Prostate gland (tissue), 2 donors: ENCODE measurements around the gene FUZ. TPM values are rescaled to one million over a fixed set of nuclear protein-coding genes. Genes with fewer than 3 reads are reported as not detected.

Experiments
- DNase-seq: peaks from one replicate; pipeline ENCODE4 v3.0.0-alpha.2; 2019; ENCODE audit warnings: low spot score
- H3K27ac ChIP-seq, 2 donors: fragments of 200-600 bp; sonication (generic); 2 replicates each; pipeline ENCODE4 v1.5.1; 2017 to 2019
- H3K27me3 ChIP-seq: fragments of 200-600 bp; sonication (generic); replicated peaks from 2 replicates; pipeline ENCODE4 v1.5.1; 2019; ENCODE audit not compliant: insufficient read depth
- H3K36me3 ChIP-seq, 2 donors: fragments of 200-600 bp; sonication (generic); 1 replicate in 1 of 2; 2 replicates in 1 of 2; pipeline versions ENCODE4 v1.5.1 to v1.8.1; 2017 to 2019
- H3K4me1 ChIP-seq: fragments of 200-600 bp; sonication (generic); replicated peaks from 2 replicates; pipeline ENCODE4 v1.5.1; 2019
- H3K4me3 ChIP-seq, 2 donors: fragments of 200-600 bp; sonication (generic); 2 replicates each; pipeline ENCODE4 v1.5.1; 2017 to 2019
- H3K9me3 ChIP-seq: fragments of 200-600 bp; sonication (generic); 2 replicates; pipeline ENCODE4 v1.5.1; 2017
- CTCF ChIP-seq, 4 experiments: fragments of 200-600 bp in 2 of 4; fragments of 450-650 bp in 2 of 4; sonication (generic) in 2 of 4; IDR thresholded peaks; 1 replicate in 3 of 4; 2 replicates in 1 of 4; pipeline ENCODE4 v1.5.1; 2016 to 2019; ENCODE audit warnings: antibody characterized with exemption in 4 of 4, mild to moderate bottlenecking in 2 of 4, moderate library complexity in 2 of 4
- POLR2A ChIP-seq: fragments of 450-650 bp; IDR thresholded peaks from one replicate; pipeline ENCODE4 v1.6.1; 2016; ENCODE audit warnings: antibody characterized with exemption, mild to moderate bottlenecking
- POLR2AphosphoS5 ChIP-seq: sonication (generic); formaldehyde crosslinking; IDR thresholded peaks from one replicate; pipeline ENCODE4 v1.6.1; 2017; ENCODE audit warnings: antibody characterized with exemption
- WGBS: methylation state at CpG from one replicate; pipeline ENCODE4 v1.1.5; 2018; 5-methylcytosine and 5-hydroxymethylcytosine counted together
- intact Hi-C: fragments of 100-400 bp; cut with DNase I; formaldehyde crosslinking; loops from one replicate; pipeline ENCODE4 v1.14.2; 2022
- total RNA-seq, 2 donors: library from RNA; depleted of rRNA; stranded (reverse); fragments of >200 nt; gene quantifications; one replicate each; pipeline ENCODE4 v1.1.0, GENCODE V29; 2016

FUZ gene
- total RNA-seq, 2 donors from 2014 or later = 39.2 to 45.4 TPM

- Histone ChIP-seq H3K4me3 (peak overlapping the region; percentile 8 to 16), H3K9me3 (no peaks in the 10 kb centered on the region), H3K27me3 (no peaks in the 10 kb centered on the region), H3K27ac (peak overlapping the region; percentile 81 to 93), H3K36me3 (peaks cover 2 to 34% of the 10 kb centered on the region in 2 donors), H3K4me1 (peaks cover 7% of the 10 kb centered on the region)
- DNase-seq = no peak
- TF ChIP-seq POLR2A (no peak), POLR2AphosphoS5 (no peak), CTCF (IDR thresholded peaks at IDR 0.05) (no peak)
- WGBS = 59% methylated on average over 17 of the region's 17 CpGs
- intact Hi-C loops = no loop called here
Measured at GRCh38 chr19:49860336-49861102, 47.4 kb upstream of the FUZ start.

- H3K4me3 ChIP-seq = no peak overlapping the region
Measured at GRCh38 chr19:49859682-49860335, 46.7 kb upstream of the FUZ start.

GRCh38 chr19:49858088-49858985 lies 45.2 kb upstream of the FUZ start:
- H3K4me1 ChIP-seq = peaks cover 4% of the 10 kb centered on the region
- whole genome bisulfite sequencing = 75% methylated on average over 31 of the region's 37 CpGs

More at GRCh38 chr19:49859682-49860335, 46.7 kb upstream of the FUZ start:
- WGBS = 74% methylated on average over 17 of the region's 22 CpGs
- Histone ChIP-seq H3K27me3 (no peaks in the 10 kb centered on the region), H3K27ac (peak overlapping the region; percentile 81 to 93), H3K4me1 (peaks cover 4% of the 10 kb centered on the region), H3K9me3 (no peaks in the 10 kb centered on the region), H3K36me3 (peaks cover 2 to 41% of the 10 kb centered on the region in 2 donors)
- DNase-seq = no peak
- intact Hi-C loops = no loop called here
- no peak for TF ChIP-seq POLR2AphosphoS5
- TF ChIP-seq POLR2A = no peak
- no peak for TF ChIP-seq CTCF (IDR thresholded peaks at IDR 0.05)

GRCh38 chr19:49857838-49858087 lies 44.7 kb upstream of the FUZ start:
- no peak for DNase-seq
- Histone ChIP-seq H3K4me1 (peaks cover 4% of the 10 kb centered on the region), H3K9me3 (no peaks in the 10 kb centered on the region), H3K27ac (peak overlapping the region in 1 of 2 donors; percentile 23), H3K27me3 (no peaks in the 10 kb centered on the region), H3K4me3 (no peak overlapping the region), H3K36me3 (peaks cover 2 to 32% of the 10 kb centered on the region in 2 donors)
- 75% methylated on average over 5 of the region's 5 CpGs for WGBS
- intact Hi-C loops = no loop called here
- TF ChIP-seq CTCF (IDR thresholded peaks at IDR 0.05) = no peak
- TF ChIP-seq POLR2A = no peak
- TF ChIP-seq POLR2AphosphoS5 = no peak

More at GRCh38 chr19:49858088-49858985, 45.2 kb upstream of the FUZ start:
- Histone ChIP-seq H3K4me3 (no peak overlapping the region), H3K36me3 (peaks cover 2 to 32% of the 10 kb centered on the region in 2 donors), H3K9me3 (no peaks in the 10 kb centered on the region), H3K27me3 (no peaks in the 10 kb centered on the region), H3K27ac (peak overlapping the region in 1 of 2 donors; percentile 23)
- TF ChIP-seq CTCF (IDR thresholded peaks at IDR 0.05) (no peak), POLR2A (no peak), POLR2AphosphoS5 (no peak)
- DNase-seq = no peak
- intact Hi-C loops = no loop called here
